MM.1S (cell line): ENCODE data around the gene CHST2.

Source experiments
- DNase-seq: peaks from one replicate; pipeline ENCODE4 v3.0.0-alpha.2; 2015
- H2AFZ ChIP-seq: fragments of 300-600 bp; sonication (generic); 2 replicates; pipeline ENCODE4 v1.6.0; 2016; ENCODE audit warnings: antibody characterized with exemption, low read length
- H3F3A ChIP-seq: fragments of 300-600 bp; sonication (generic); 2 replicates; pipeline ENCODE4 v1.6.1; 2016; ENCODE audit warnings: mild to moderate bottlenecking, antibody characterized with exemption, low read length, moderate library complexity, mixed read lengths; ENCODE audit not compliant: insufficient read depth
- H3K27ac ChIP-seq: fragments of 300-600 bp; sonication (generic); 2 replicates; pipeline ENCODE4 v1.5.1; 2016; ENCODE audit warnings: mild to moderate bottlenecking, low read length
- H3K27me3 ChIP-seq: fragments of 300-600 bp; sonication (generic); replicated peaks from 2 replicates; pipeline ENCODE4 v1.6.0; 2016; ENCODE audit warnings: low read length; ENCODE audit not compliant: insufficient read depth
- H3K36me3 ChIP-seq: fragments of 300-600 bp; sonication (generic); replicated peaks from 2 replicates; pipeline ENCODE4 v1.6.1; 2016; ENCODE audit warnings: mild to moderate bottlenecking, low read length, mixed read lengths; ENCODE audit not compliant: insufficient read depth
- H3K4me1 ChIP-seq: fragments of 300-600 bp; sonication (generic); 2 replicates; pipeline ENCODE4 v1.6.1; 2016; ENCODE audit warnings: low read length, mixed read lengths
- H3K4me2 ChIP-seq: fragments of 300-600 bp; sonication (generic); 2 replicates; pipeline ENCODE4 v1.6.0; 2016; ENCODE audit warnings: low read depth, low read length
- H3K4me3 ChIP-seq: fragments of 300-600 bp; sonication (generic); 2 replicates; pipeline ENCODE4 v1.5.1; 2016; ENCODE audit warnings: low read length, mixed read lengths
- H3K79me2 ChIP-seq: fragments of 300-600 bp; sonication (generic); 2 replicates; pipeline ENCODE4 v1.6.1; 2016; ENCODE audit warnings: mixed run types, low read length, mixed read lengths
- H3K9ac ChIP-seq: fragments of 300-600 bp; sonication (generic); 2 replicates; pipeline ENCODE4 v1.6.1; 2016; ENCODE audit warnings: low read length, mixed read lengths
- H3K9me2 ChIP-seq: fragments of 300-600 bp; sonication (generic); replicated peaks from 2 replicates; pipeline ENCODE4 v1.6.1; 2016; ENCODE audit warnings: mild to moderate bottlenecking, low read length, mixed read lengths; ENCODE audit not compliant: insufficient read depth
- H3K9me3 ChIP-seq: fragments of 300-600 bp; sonication (generic); replicated peaks from 2 replicates; pipeline ENCODE4 v1.6.1; 2016; ENCODE audit warnings: mild to moderate bottlenecking, low read length, mixed read lengths; ENCODE audit not compliant: insufficient read depth
- H4K20me1 ChIP-seq: fragments of 300-600 bp; sonication (generic); 2 replicates; pipeline ENCODE4 v1.6.1; 2016; ENCODE audit warnings: mild to moderate bottlenecking, low read length, moderate library complexity, mixed read lengths; ENCODE audit not compliant: insufficient read depth
- CTCF ChIP-seq: fragments of 300-600 bp; sonication (generic); IDR thresholded peaks from 2 replicates; pipeline ENCODE4 v1.5.1; 2016; ENCODE audit warnings: antibody characterized with exemption, low read length, mixed read lengths
- EZH2 ChIP-seq: fragments of 300-600 bp; sonication (generic); optimal IDR thresholded peaks from 2 replicates; pipeline ENCODE3; 2017; ENCODE audit warnings: low read depth, mild to moderate bottlenecking, antibody characterized with exemption, low read length, mixed read lengths
- EZH2phosphoT487 ChIP-seq: fragments of 300-600 bp; sonication (generic); IDR thresholded peaks from 2 replicates; pipeline ENCODE4 v1.6.1; 2018; ENCODE audit warnings: antibody characterized with exemption, low read length

Gene CHST2

GRCh38 chr3:143138953-143139352 is 19.4 kb downstream of the CHST2 start:
- no peak overlapping the region for H3K27ac ChIP-seq
- DNase-seq = no peak
- H3K4me1 ChIP-seq = no peaks in the 10 kb centered on the region
- H2AFZ ChIP-seq = no peak overlapping the region
- H3K27me3 ChIP-seq = no peaks in the 10 kb centered on the region
- H3K4me2 ChIP-seq = no peak overlapping the region
- H3K9me2 ChIP-seq = no peaks in the 10 kb centered on the region
- H3K9ac ChIP-seq = no peak overlapping the region
- TF ChIP-seq EZH2phosphoT487 (no peak), EZH2 (no peak), CTCF (no peak)
- H3K9me3 ChIP-seq = no peaks in the 10 kb centered on the region
- H3K4me3 ChIP-seq = no peak overlapping the region
- H3K36me3 ChIP-seq = no peaks in the 10 kb centered on the region
- H3F3A ChIP-seq = no peaks in the 10 kb centered on the region
- no peaks in the 10 kb centered on the region for H4K20me1 ChIP-seq
- H3K79me2 ChIP-seq = no peaks in the 10 kb centered on the region

DNA sequence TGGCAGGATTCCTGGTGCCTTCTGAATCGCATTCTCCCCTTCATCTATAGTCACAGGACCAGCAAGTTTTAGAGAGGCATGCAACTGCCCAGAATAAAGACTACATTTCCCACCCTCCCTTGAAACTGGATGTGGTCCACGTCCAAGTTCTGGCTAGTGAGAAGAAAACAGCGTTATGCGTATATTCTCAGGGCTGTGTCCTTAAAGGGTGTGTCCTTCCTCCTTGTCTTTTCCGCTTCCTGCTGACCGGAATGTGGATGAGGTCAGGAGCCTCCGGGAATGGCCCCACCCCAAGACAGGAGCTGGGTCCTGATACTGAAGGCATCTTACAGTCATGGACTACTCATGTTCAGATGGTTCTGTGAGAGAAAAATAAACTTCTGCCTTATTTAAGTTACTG is 20.2 kb downstream of the CHST2 start:
- no peak overlapping the region for H3K9ac ChIP-seq
- no peaks in the 10 kb centered on the region for H3F3A ChIP-seq
- H3K4me2 ChIP-seq = no peak overlapping the region
- no peaks in the 10 kb centered on the region for H3K9me3 ChIP-seq
- no peaks in the 10 kb centered on the region for H3K36me3 ChIP-seq
- no peaks in the 10 kb centered on the region for H4K20me1 ChIP-seq
- H3K9me2 ChIP-seq = no peaks in the 10 kb centered on the region
- no peaks in the 10 kb centered on the region for H3K79me2 ChIP-seq
- H3K27me3 ChIP-seq = no peaks in the 10 kb centered on the region
- TF ChIP-seq EZH2phosphoT487 = no peak
- no peak overlapping the region for H3K27ac ChIP-seq
- no peaks in the 10 kb centered on the region for H3K4me1 ChIP-seq
- H2AFZ ChIP-seq = no peak overlapping the region
- no peak for DNase-seq
- no peak overlapping the region for H3K4me3 ChIP-seq

DNA sequence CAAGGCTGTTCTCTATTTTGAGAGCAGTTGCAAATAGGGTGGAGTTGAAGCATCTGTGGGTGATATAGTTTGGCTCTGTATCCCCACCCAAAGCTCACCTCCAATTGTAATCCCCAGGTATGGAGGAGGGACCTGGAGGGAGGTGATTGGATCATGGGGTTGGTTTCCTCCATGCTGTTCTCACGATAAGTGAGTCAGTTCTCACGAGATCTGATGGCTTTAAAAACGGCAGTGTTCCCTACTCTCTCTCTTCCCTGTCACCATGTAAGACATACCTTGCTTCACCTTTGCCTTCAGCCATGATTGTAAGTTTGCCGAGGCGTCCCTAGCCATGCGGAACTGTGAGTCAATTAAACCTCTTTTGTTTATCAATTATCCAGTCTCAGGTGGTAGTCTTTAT is 21.0 kb downstream of the CHST2 start:
- Histone ChIP-seq H3F3A (no peaks in the 10 kb centered on the region), H3K79me2 (no peaks in the 10 kb centered on the region), H4K20me1 (no peaks in the 10 kb centered on the region), H3K9me2 (no peaks in the 10 kb centered on the region), H3K4me3 (no peak overlapping the region), H3K27ac (no peak overlapping the region), H3K36me3 (no peaks in the 10 kb centered on the region), H3K4me1 (no peaks in the 10 kb centered on the region), H3K4me2 (no peak overlapping the region), H3K9me3 (no peaks in the 10 kb centered on the region), H3K27me3 (no peaks in the 10 kb centered on the region), H2AFZ (no peak overlapping the region), H3K9ac (no peak overlapping the region)
- TF ChIP-seq CTCF (no peak), EZH2 (no peak), EZH2phosphoT487 (no peak)
- no peak for DNase-seq

DNA sequence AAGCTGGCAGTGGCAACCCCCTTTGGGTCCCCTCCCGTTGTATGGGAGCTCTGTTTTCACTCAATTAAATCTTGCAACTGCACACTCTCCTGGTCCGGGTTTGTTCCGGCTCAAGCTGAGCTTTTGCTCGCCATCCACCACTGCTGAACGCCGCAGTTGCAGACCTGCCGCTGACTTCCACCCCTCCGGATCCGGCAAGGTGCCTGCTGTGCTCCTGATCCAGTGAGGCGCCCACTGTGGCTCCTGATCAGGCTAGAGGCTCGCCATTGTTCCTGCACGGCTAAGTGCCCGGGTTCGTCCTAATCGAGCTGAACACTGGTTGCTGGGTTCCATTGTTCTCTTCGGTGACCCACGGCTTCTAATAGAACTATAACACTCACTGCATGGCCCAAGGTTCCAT is 22.8 kb downstream of the CHST2 start:
- Histone ChIP-seq H3K9me3 (no peaks in the 10 kb centered on the region), H3K27me3 (no peaks in the 10 kb centered on the region), H3K27ac (no peak overlapping the region), H3F3A (no peaks in the 10 kb centered on the region), H3K4me1 (no peaks in the 10 kb centered on the region), H3K4me2 (no peak overlapping the region), H3K36me3 (no peaks in the 10 kb centered on the region), H4K20me1 (no peaks in the 10 kb centered on the region), H3K9ac (no peak overlapping the region), H2AFZ (no peak overlapping the region), H3K79me2 (no peaks in the 10 kb centered on the region), H3K9me2 (no peaks in the 10 kb centered on the region), H3K4me3 (no peak overlapping the region)
- no peak for DNase-seq
- TF ChIP-seq EZH2 (no peak), EZH2phosphoT487 (no peak), CTCF (no peak)
